Activated CD4-positive, alpha-beta memory T cell treated with anti-CD3 and anti-CD28 coated beads for 36 hours (primary cell): ENCODE results near the gene USP4. TPM values are rescaled to one million over a fixed set of nuclear protein-coding genes. Genes with fewer than 3 reads are reported as not detected.

Experiments
- CTCF ChIA-PET: fragments of 350-600 bp; sonication (Branson Sonifier 250); formaldehyde crosslinking; loops from one replicate; lab custom pipeline; 2021; ENCODE audit warnings: antibody characterized with exemption, inconsistent platforms; lab: Charles Lee
- POLR2A ChIA-PET: fragments of 350-600 bp; sonication (Branson Sonifier 250); formaldehyde crosslinking; loops from one replicate; lab custom pipeline; 2021; ENCODE audit warnings: antibody characterized with exemption; lab: Charles Lee
- DNase-seq: peaks from one replicate; pipeline ENCODE4 v3.0.0-alpha.2; 2020
- H3K27ac Mint-ChIP-seq: one replicate; pipeline ENCODE4 v1.8.0; 2021; ENCODE audit warnings: mixed read lengths
- H3K27me3 Mint-ChIP-seq: one replicate; pipeline ENCODE4 v1.8.0; 2021; ENCODE audit warnings: mixed read lengths
- H3K36me3 Mint-ChIP-seq: one replicate; pipeline ENCODE4 v1.8.0; 2021; ENCODE audit warnings: mixed read lengths
- H3K4me1 Mint-ChIP-seq: one replicate; pipeline ENCODE4 v1.8.0; 2021; ENCODE audit warnings: low read depth, mixed read lengths
- H3K4me3 Mint-ChIP-seq: one replicate; pipeline ENCODE4 v1.8.0; 2021; ENCODE audit warnings: mild to moderate bottlenecking, mixed read lengths
- H3K9me3 Mint-ChIP-seq: one replicate; pipeline ENCODE4 v1.8.0; 2021; ENCODE audit warnings: mixed read lengths
- intact Hi-C: fragments of 100-400 bp; cut with micrococcal nuclease; formaldehyde crosslinking; loops from one replicate; pipeline ENCODE4 v1.15.1; 2023
- total RNA-seq, 2 experiments: library from RNA; stranded (reverse); gene quantifications; one replicate each; pipeline ENCODE4 v1.2.3, GENCODE V29; 2021

USP4 gene
- 10 to 100 TPM; 79.4 to 79.7 TPM for total RNA-seq

GRCh38 chr3:49339941-49340800 lies at the start of gene USP4:
Gene USP4, minus strand, starts transcription at chr3:49340053. Its CDS starts 29 bp downstream, at chr3:49340024.
- H3K27ac Mint-ChIP-seq, result peak within 1 kb of the TSS; percentile 99
- intact Hi-C loops, result loop anchor here (1.0 to 10.0 kb wide), 8 partner anchors 18 to 315 kb away; partner anchors contain the start of genes DAG1, GPX1, IMPDH2 and NDUFAF3
- H3K4me1 Mint-ChIP-seq, result peaks cover 43% of the 10 kb centered on the region
- no peaks in the 10 kb centered on the region for H3K9me3 Mint-ChIP-seq
- H3K36me3 Mint-ChIP-seq, result peaks cover 11% of the 10 kb centered on the region
- DNase-seq, result peak; percentile 97
- CTCF ChIA-PET, result interaction anchor here (0.8 to 3.3 kb wide), 18 partner anchors 10 to 319 kb away, joined by 3 to 49 read pairs (median 8); partner anchors contain the start of genes DAG1, GPX1, KLHDC8B and NDUFAF3
- H3K27me3 Mint-ChIP-seq, result no peaks in the 10 kb centered on the region
- peak within 1 kb of the TSS; percentile 96 for H3K4me3 Mint-ChIP-seq
- POLR2A ChIA-PET, result interaction anchor here (0.8 to 2.9 kb wide), 18 partner anchors 9 to 333 kb away, joined by 3 to 34 read pairs (median 6); partner anchors contain the start of genes DAG1, GPX1, NDUFAF3 and QRICH1

DNA sequence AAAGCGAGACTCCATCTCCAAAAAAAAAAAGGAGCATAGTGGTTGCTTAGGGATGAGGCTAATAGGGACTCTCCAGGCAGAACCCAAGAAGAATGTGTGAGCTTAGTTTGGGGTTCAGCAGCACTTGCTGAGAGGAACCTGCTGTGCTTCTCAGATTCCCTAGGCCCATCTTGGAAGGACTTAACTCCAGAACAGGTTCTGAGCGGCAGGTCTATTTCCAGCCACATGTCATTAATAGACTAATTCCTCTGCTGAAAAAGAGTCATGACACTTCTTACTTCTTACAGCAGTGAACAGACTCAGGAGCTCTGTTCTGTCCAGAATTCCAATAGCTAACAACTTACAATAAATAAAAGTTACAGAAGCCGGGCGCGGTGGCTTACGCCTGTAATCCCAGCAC lies 49.4 kb upstream of the USP4 start:
- H3K27me3 Mint-ChIP-seq, result no peaks in the 10 kb centered on the region
- peaks cover 11% of the 10 kb centered on the region for H3K36me3 Mint-ChIP-seq
- ChIA-PET POLR2A (no interaction called here), CTCF (interaction anchor here (0.6 to 1.3 kb wide), 2 partner anchors 60 to 724 kb away, joined by 3 to 5 read pairs; no protein-coding TSS in a partner anchor)
- DNase-seq, result no peak
- intact Hi-C loops, result no loop called here
- no peaks in the 10 kb centered on the region for H3K9me3 Mint-ChIP-seq
- H3K4me1 Mint-ChIP-seq, result peaks cover 48% of the 10 kb centered on the region
- no peak overlapping the region for H3K4me3 Mint-ChIP-seq
- no peak overlapping the region for H3K27ac Mint-ChIP-seq

DNA sequence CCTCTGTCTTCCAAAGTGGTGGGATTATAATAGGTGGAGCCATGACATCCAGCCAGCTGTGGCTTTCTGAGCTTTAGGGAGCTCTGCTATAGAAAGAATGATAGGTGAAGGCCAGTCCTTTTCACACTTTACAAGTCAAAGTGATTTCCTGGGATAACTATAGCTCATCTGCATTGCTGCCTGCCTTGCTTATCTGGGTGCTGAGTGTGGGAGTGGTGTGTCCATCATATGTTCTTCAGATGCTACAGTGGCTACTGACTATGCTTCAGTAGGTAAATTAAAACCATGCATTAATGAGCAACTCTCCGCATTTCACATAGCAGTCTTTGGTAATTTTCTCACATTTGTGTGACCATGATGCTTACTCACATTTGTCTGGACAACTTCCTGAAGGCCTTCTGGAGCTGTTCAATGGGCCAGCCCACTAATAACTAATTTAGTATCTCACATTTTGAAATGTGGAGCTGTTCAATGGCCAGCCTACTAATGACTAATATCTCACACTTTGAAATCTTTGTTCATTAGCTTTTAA lies 48.5 kb upstream of the USP4 start:
- Mint-ChIP-seq H3K4me1 (peaks cover 52% of the 10 kb centered on the region), H3K4me3 (no peak overlapping the region)

GRCh38 chr3:49387721-49388120 lies 47.9 kb upstream of the USP4 start:
- Mint-ChIP-seq H3K4me1 (peaks cover 48% of the 10 kb centered on the region), H3K4me3 (no peak overlapping the region), H3K9me3 (no peaks in the 10 kb centered on the region), H3K36me3 (peaks cover 9% of the 10 kb centered on the region), H3K27ac (no peak overlapping the region), H3K27me3 (no peaks in the 10 kb centered on the region)
- no peak for DNase-seq
- CTCF ChIA-PET, result interaction anchor here (1.4 kb wide), 1 partner anchor 47 kb away, joined by 3 read pairs; the partner anchor contains the start of gene USP4
- POLR2A ChIA-PET, result no interaction called here
- intact Hi-C loops, result no loop called here

More for the DNA sequence above, 48.5 kb upstream of the USP4 start:
- H3K27me3 Mint-ChIP-seq, result no peaks in the 10 kb centered on the region
- H3K36me3 Mint-ChIP-seq, result peaks cover 9% of the 10 kb centered on the region
- peak overlapping the region; percentile 29 for H3K27ac Mint-ChIP-seq
- intact Hi-C loops, result no loop called here
- POLR2A ChIA-PET, result interaction anchor here (0.9 kb wide), 1 partner anchor 40 kb away, joined by 5 read pairs; no protein-coding TSS in a partner anchor
- CTCF ChIA-PET, result interaction anchor here (0.9 to 1.4 kb wide), 3 partner anchors 18 to 61 kb away, joined by 3 read pairs; partner anchors contain the start of gene USP4
- no peak for DNase-seq
- no peaks in the 10 kb centered on the region for H3K9me3 Mint-ChIP-seq

DNA sequence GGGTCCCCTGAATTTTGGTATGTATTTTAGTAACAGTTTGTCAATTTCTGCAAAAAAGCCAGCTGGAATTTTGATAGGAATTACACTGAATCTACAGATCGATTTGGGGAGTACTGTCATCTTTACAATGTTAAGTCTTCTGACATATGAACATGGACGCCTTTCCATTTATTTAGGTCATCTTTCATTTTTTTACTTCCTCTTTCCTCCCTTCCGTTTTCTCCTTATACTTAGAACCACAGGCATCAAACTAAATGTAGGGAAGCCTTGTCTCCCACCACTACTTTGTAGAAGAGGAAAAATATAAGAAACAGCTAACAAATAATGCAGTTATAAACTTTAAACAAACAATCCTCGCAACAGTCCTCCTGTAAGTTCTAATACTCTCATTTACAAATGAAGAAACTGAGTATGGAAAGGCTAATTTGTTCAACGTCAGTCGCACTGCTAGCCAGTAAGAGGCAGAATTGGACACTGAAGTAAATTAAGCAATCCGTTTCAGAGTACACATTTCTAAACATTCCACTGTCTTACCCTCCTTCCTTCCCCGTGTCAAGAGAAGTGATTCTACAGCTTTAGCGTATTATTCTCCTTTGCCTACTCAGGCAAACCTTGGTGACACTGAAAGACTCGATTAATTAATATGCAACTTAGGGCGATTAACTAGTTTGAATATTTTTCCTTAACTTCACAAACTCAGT lies 46.4 kb upstream of the USP4 start:
- H3K36me3 Mint-ChIP-seq, result peaks cover 9% of the 10 kb centered on the region
- ChIA-PET CTCF (no interaction called here), POLR2A (no interaction called here)
- peaks cover 47% of the 10 kb centered on the region for H3K4me1 Mint-ChIP-seq
- no peak overlapping the region for H3K4me3 Mint-ChIP-seq
- intact Hi-C loops, result no loop called here
- no peaks in the 10 kb centered on the region for H3K9me3 Mint-ChIP-seq
- no peak for DNase-seq
- no peaks in the 10 kb centered on the region for H3K27me3 Mint-ChIP-seq
- H3K27ac Mint-ChIP-seq, result peak overlapping the region; percentile 10

DNA sequence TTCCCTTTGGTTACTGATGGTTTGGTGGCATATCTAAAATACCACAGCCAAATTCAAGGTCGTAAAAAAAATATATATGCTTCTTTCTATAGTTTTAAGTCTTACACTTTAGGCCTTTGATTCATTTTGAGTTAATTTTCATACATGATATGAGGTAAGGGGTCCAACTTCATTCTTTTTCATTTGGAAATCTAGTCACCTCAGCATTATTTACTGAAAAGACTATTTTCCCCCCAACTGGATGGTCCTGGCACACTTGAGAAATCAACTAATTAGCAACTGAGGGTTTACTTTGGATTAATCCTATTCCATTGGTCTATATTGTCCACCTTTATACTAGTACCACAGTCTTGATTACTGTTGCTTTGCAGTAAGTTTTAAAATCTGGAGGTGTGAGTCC lies 45.8 kb upstream of the USP4 start:
- ChIA-PET CTCF (no interaction called here), POLR2A (no interaction called here)

GRCh38 chr3:49383387-49383786 lies 43.5 kb upstream of the USP4 start:
- intact Hi-C loops, result no loop called here
- CTCF ChIA-PET, result no interaction called here

More for the DNA sequence above, 45.8 kb upstream of the USP4 start:
- H3K4me1 Mint-ChIP-seq, result peaks cover 47% of the 10 kb centered on the region
- peaks cover 9% of the 10 kb centered on the region for H3K36me3 Mint-ChIP-seq
- intact Hi-C loops, result no loop called here
- DNase-seq, result no peak
- H3K4me3 Mint-ChIP-seq, result no peak overlapping the region
- H3K27ac Mint-ChIP-seq, result no peak overlapping the region
- H3K27me3 Mint-ChIP-seq, result no peaks in the 10 kb centered on the region
- H3K9me3 Mint-ChIP-seq, result no peaks in the 10 kb centered on the region

DNA sequence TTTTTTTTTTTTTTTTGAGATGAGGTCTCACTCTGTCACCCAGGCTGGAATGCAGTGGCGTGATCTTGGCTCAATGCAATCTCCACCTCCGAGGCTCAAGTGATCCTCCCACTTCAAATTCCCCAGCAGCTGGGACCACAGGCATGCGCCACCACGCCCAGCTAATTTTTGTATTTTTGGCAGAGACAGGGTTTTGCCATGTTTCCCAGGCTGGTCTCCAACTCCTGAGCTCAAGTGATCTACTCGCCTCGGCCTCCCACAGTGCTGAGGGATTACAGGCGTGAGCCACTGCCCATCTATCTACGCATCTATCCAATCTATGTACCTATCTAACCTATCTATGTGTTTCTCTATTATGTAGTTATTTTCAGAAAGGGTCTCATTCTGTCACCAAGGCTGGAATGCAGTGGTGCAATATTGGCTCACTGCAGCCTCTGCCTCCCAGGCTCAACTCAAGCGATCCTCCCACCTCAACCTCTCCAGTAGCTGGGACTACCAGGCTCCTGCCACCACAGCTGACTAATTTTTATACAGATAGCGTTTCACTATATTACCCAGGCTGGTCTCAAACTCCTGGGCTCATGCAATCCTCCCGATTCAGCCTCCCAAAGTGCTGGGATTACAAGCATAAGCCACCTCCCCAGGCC lies 38.5 kb upstream of the USP4 start:
- POLR2A ChIA-PET, result interaction anchor here (0.9 to 1.1 kb wide), 2 partner anchors 18 to 38 kb away, joined by 3 to 6 read pairs; partner anchors contain the start of gene USP4
- intact Hi-C loops, result no loop called here
- Mint-ChIP-seq H3K9me3 (no peaks in the 10 kb centered on the region), H3K27ac (peak overlapping the region; percentile 80), H3K4me3 (no peak overlapping the region), H3K36me3 (peaks cover 20% of the 10 kb centered on the region), H3K4me1 (peaks cover 36% of the 10 kb centered on the region), H3K27me3 (no peaks in the 10 kb centered on the region)
- no peak for DNase-seq
- CTCF ChIA-PET, result interaction anchor here (1.5 kb wide), 1 partner anchor 71 kb away, joined by 4 read pairs; no protein-coding TSS in a partner anchor

More at GRCh38 chr3:49383387-49383786, 43.5 kb upstream of the USP4 start:
- DNase-seq, result no peak
- POLR2A ChIA-PET, result no interaction called here
- Mint-ChIP-seq H3K9me3 (no peaks in the 10 kb centered on the region), H3K27me3 (no peaks in the 10 kb centered on the region), H3K27ac (no peak overlapping the region), H3K36me3 (peaks cover 8% of the 10 kb centered on the region), H3K4me1 (peaks cover 57% of the 10 kb centered on the region), H3K4me3 (no peak overlapping the region)

- H3K27me3 Mint-ChIP-seq, result no peaks in the 10 kb centered on the region
- peaks cover 34% of the 10 kb centered on the region for H3K4me1 Mint-ChIP-seq
- intact Hi-C loops, result loop anchor here (1.0 to 2.0 kb wide), 2 partner anchors 33 to 37 kb away; partner anchors contain the start of genes RHOA and USP4
- H3K4me3 Mint-ChIP-seq, result no peak overlapping the region
- peak overlapping the region; percentile 79 for H3K27ac Mint-ChIP-seq
- H3K36me3 Mint-ChIP-seq, result peaks cover 28% of the 10 kb centered on the region
- ChIA-PET CTCF (interaction anchor here (1.5 kb wide), 1 partner anchor 72 kb away, joined by 4 read pairs; no protein-coding TSS in a partner anchor), POLR2A (interaction anchor here (0.7 to 1.1 kb wide), 4 partner anchors 10 to 37 kb away, joined by 3 to 6 read pairs (median 3); partner anchors contain the start of genes RHOA, TCTA and USP4)
- peak; percentile 87 for DNase-seq
- no peaks in the 10 kb centered on the region for H3K9me3 Mint-ChIP-seq
These were observed 37.6 kb upstream of the USP4 start for GRCh38 chr3:49377483-49377882.

- peaks cover 44% of the 10 kb centered on the region for H3K36me3 Mint-ChIP-seq
- intact Hi-C loops, result no loop called here
- POLR2A ChIA-PET, result no interaction called here
- CTCF ChIA-PET, result interaction anchor here (0.6 kb wide), 1 partner anchor 21 kb away, joined by 3 read pairs; no protein-coding TSS in a partner anchor
- no peak overlapping the region for H3K4me3 Mint-ChIP-seq
- no peaks in the 10 kb centered on the region for H3K9me3 Mint-ChIP-seq
- no peaks in the 10 kb centered on the region for H3K27me3 Mint-ChIP-seq
- no peak for DNase-seq
- peak overlapping the region; percentile 71 for H3K27ac Mint-ChIP-seq
- peaks cover 18% of the 10 kb centered on the region for H3K4me1 Mint-ChIP-seq
These were observed 32.1 kb upstream of the USP4 start for GRCh38 chr3:49371946-49372345.
